Skeletal muscle satellite cell (primary cell): Measurements from ENCODE around the gene OR4K2. TPM values are rescaled to one million over a fixed set of nuclear protein-coding genes. Genes with fewer than 3 reads are reported as not detected.
"Not testable (repeated sequence)": the region's sequence is repeated elsewhere in the genome, so short reads cannot be mapped to it uniquely, and the experiment has no call there.

Experiments used
- H3K27me3 ChIP-seq: 2 replicates; pipeline ENCODE4 v1.7.0; 2013; ENCODE audit warnings: low read length; ENCODE audit not compliant: control insufficient read depth, insufficient read depth
- H3K36me3 ChIP-seq: 2 replicates; pipeline ENCODE4 v1.7.0; 2013; ENCODE audit warnings: mild to moderate bottlenecking, control low read depth, low read length; ENCODE audit not compliant: insufficient read depth
- H3K4me1 ChIP-seq: 2 replicates; pipeline ENCODE4 v1.7.0; 2013; ENCODE audit warnings: low read length; ENCODE audit not compliant: control insufficient read depth, insufficient read depth
- H3K4me2 ChIP-seq: 2 replicates; pipeline ENCODE4 v1.7.0; 2013; ENCODE audit warnings: mild to moderate bottlenecking, low read length
- H3K4me3 ChIP-seq: 2 replicates; pipeline ENCODE4 v1.7.0; 2013; ENCODE audit warnings: low read length
- H3K9ac ChIP-seq: 2 replicates; pipeline ENCODE4 v1.7.0; 2013; ENCODE audit warnings: mild to moderate bottlenecking, low read depth, low read length, moderate library complexity
- H3K9me3 ChIP-seq: replicated peaks from 2 replicates; pipeline ENCODE4 v1.7.0; 2013; ENCODE audit warnings: mild to moderate bottlenecking, control low read depth, low read length
- total RNA-seq: library from RNA; depleted of rRNA; stranded (reverse); fragments of >200 nt; gene quantifications from 2 replicates; pipeline ENCODE4 v1.2.3, GENCODE V29; 2012; rRNA removed

The OR4K2 gene, protein sequence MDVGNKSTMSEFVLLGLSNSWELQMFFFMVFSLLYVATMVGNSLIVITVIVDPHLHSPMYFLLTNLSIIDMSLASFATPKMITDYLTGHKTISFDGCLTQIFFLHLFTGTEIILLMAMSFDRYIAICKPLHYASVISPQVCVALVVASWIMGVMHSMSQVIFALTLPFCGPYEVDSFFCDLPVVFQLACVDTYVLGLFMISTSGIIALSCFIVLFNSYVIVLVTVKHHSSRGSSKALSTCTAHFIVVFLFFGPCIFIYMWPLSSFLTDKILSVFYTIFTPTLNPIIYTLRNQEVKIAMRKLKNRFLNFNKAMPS
- not detected in 2 replicates for total RNA-seq

GRCh38 chr14:19874842-19875241 lies at the start of gene OR4K2:
TSS of gene OR4K2 (plus strand) at chr14:19875142. CDS start at chr14:19876268, 1,126 bp downstream.
- no peak within 1 kb of the TSS for H3K4me3 ChIP-seq
- no peak within 1 kb of the TSS for H3K4me2 ChIP-seq
- no peaks in the 10 kb centered on the region for H3K36me3 ChIP-seq
- no peaks in the 10 kb centered on the region for H3K9me3 ChIP-seq
- H3K27me3 ChIP-seq, result no peaks in the 10 kb centered on the region
- H3K9ac ChIP-seq, result no peak within 1 kb of the TSS
- H3K4me1 ChIP-seq, result no peaks in the 10 kb centered on the region

DNA sequence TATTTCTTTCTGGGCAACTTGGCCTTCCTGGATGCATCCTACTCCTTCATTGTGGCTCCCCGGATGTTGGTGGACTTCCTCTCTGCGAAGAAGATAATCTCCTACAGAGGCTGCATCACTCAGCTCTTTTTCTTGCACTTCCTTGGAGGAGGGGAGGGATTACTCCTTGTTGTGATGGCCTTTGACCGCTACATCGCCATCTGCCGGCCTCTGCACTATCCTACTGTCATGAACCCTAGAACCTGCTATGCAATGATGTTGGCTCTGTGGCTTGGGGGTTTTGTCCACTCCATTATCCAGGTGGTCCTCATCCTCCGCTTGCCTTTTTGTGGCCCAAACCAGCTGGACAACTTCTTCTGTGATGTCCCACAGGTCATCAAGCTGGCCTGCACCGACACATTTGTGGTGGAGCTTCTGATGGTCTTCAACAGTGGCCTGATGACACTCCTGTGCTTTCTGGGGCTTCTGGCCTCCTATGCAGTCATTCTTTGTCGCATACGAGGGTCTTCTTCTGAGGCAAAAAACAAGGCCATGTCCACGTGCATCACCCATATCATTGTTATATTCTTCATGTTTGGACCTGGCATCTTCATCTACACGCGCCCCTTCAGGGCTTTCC lies 47.2 kb upstream of the OR4K2 start:
- H3K9ac ChIP-seq, H3K27me3 ChIP-seq, H3K4me2 ChIP-seq, H3K4me3 ChIP-seq, H3K36me3 ChIP-seq, H3K4me1 ChIP-seq, H3K9me3 ChIP-seq: not testable (repeated sequence)

DNA sequence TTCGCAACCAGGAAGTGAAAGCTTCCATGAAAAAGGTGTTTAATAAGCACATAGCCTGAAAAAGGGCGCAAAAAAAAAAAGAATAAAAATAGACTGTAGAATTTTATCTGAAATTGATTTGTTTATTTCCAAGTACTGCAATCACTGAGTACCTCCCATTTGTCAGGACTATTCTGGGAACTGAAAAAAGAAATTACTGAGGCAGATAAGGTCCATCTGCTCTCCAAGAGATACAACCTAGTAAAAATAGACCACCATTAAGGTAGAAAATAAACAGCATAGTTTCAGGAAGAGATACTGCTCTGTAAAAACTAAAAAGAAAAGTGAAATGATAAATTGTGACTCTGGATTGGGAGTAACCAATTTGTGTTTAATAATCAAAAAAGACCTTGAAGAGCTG lies 46.6 kb upstream of the OR4K2 start:
- peaks cover 3% of the 10 kb centered on the region for H3K9me3 ChIP-seq
- H3K4me2 ChIP-seq, result no peak overlapping the region

GRCh38 chr14:19834203-19834848 lies 40.6 kb upstream of the OR4K2 start:
- H3K9ac ChIP-seq, H3K27me3 ChIP-seq, H3K4me3 ChIP-seq, H3K4me1 ChIP-seq, H3K36me3 ChIP-seq, H3K4me2 ChIP-seq: not testable (repeated sequence)
- H3K9me3 ChIP-seq, result peaks cover 19% of the 10 kb centered on the region

More for the DNA sequence above, 46.6 kb upstream of the OR4K2 start:
- Histone ChIP-seq H3K36me3 (no peaks in the 10 kb centered on the region), H3K4me3 (no peak overlapping the region), H3K27me3 (no peaks in the 10 kb centered on the region), H3K4me1 (no peaks in the 10 kb centered on the region), H3K9ac (no peak overlapping the region)

DNA sequence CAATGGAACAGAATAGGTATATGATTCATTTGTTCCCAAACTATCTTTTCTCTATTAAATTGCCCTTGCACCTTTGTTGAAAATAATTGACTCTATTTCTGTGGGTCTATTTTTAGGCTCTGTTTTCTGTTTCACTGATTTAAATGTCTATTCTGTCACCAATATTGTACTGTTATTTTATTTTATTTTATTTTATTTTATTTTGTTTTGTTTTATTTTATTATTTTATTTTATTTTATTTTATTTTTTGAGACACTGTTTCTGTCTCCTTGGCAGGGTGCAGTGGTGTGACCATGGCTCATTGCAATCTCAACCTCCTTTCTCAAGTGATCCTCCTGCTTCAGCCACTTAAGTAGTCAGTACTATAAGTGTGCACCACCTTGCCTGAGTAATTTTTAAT lies 36.5 kb upstream of the OR4K2 start:
- Histone ChIP-seq H3K4me1 (no peaks in the 10 kb centered on the region), H3K27me3 (no peaks in the 10 kb centered on the region), H3K36me3 (no peaks in the 10 kb centered on the region), H3K4me3 (no peak overlapping the region), H3K4me2 (no peak overlapping the region), H3K9me3 (peaks cover 15% of the 10 kb centered on the region), H3K9ac (no peak overlapping the region)

DNA sequence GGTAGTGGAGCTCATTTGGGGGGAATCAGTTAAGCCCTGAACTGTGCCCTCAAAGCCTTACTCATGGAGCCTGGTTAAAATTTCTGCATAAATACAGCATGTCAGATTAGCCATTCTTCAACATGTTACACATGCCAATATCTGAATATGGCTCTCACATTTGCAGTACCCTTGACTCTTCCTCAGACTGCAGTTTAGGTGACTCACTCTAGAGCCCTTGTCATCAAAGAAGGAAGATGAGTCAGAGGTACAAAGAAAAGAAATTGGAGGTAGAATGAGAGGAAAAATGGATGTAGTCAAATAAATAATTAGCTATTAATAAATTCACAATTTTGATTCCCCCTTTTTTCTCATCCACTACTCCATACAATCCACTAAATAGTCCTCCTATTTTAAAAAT lies 23.6 kb upstream of the OR4K2 start:
- H3K4me3 ChIP-seq, result no peak overlapping the region
- no peaks in the 10 kb centered on the region for H3K4me1 ChIP-seq
- no peaks in the 10 kb centered on the region for H3K36me3 ChIP-seq
- no peaks in the 10 kb centered on the region for H3K27me3 ChIP-seq
- H3K9ac ChIP-seq, result no peak overlapping the region
- H3K9me3 ChIP-seq, result peaks cover 3% of the 10 kb centered on the region
- H3K4me2 ChIP-seq, result no peak overlapping the region

DNA sequence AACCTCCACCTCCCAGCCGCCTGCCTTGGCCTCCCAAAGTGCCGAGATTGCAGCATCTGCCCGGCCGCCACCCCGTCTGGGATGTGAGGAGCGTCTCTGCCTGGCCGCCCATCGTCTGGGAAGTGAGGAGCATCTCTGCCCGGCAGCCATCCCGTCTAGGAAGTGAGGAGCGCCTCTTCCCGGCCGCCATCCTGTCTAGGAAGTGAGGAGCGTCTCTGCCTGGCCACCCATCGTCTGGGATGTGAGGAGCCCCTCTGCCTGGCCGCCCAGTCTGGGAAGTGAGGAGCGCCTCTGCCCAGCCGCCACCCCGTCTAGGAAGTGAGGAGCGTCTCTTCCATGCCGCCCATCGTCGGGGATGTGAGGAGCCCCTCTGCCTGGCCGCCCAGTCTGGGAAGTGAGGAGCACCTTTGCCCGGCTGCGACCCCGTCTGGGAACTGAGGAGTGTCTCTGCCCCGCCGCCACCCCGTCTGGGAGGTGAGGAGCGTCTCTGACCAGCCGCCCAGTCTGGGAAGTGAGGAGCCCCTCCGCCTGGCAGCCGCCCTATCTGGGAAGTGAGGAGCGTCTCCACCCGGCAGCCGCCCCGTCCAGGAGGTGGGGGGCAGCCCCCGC lies 8.8 kb upstream of the OR4K2 start:
- H3K4me3 ChIP-seq, H3K36me3 ChIP-seq, H3K27me3 ChIP-seq, H3K4me1 ChIP-seq, H3K9me3 ChIP-seq, H3K4me2 ChIP-seq, H3K9ac ChIP-seq: not testable (repeated sequence)

- Histone ChIP-seq H3K4me2 (no peak overlapping the region), H3K4me1 (no peaks in the 10 kb centered on the region), H3K9me3 (no peaks in the 10 kb centered on the region), H3K9ac (no peak overlapping the region), H3K27me3 (no peaks in the 10 kb centered on the region), H3K36me3 (no peaks in the 10 kb centered on the region), H3K4me3 (no peak overlapping the region)
Observed at GRCh38 chr14:19873178-19873577, 1.8 kb upstream of the OR4K2 start.

DNA sequence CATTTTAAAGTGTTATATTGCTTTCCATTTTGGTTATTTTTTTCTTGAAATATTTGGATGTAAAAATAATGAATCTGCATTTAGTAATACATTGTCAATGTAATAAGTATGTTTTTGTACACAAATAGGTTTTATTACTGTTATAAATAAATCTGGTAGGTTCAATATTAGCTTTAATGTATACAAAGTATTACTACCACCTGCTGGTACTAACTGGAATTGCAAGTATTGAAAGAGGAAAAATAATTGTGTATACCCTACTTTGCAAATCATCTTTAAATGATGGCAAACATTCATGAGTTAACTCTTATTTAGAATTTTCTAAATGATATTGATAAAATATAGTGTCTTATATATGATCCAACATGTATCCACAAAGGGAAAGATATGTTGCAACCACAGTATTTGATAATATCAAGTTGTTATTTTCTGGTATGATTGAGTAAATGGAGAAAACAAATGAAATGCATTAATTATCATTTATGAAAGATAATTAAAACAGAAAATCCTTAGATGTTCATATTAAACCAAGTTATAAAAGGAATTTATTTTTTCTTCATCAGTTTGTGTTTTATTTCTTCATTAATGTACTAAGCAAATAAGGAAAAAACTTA lies 3.2 kb downstream of the OR4K2 start:
- H3K27me3 ChIP-seq, result no peaks in the 10 kb centered on the region
- H3K9me3 ChIP-seq, result peaks cover 2% of the 10 kb centered on the region

DNA sequence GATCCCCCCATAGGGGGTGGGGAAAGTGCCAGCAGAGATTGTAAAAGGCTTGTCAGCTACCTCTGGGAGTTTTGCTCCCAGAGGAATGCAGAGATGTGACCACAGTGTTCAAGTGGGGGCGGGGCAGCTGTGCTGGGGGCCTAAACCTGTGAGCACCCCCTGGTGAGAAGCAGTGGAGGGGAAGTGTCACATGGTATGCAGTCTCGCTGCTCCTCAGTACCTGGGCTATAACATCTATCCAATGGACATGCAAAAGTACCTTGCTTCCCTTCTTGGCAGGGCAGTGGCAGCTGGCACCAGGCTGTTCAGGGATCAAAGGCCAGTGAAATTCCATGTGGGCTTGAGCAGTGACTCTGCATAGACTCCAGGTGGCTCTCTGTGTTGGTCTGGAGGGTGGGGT lies 20.3 kb downstream of the OR4K2 start:
- Histone ChIP-seq H3K36me3 (no peaks in the 10 kb centered on the region), H3K9ac (no peak overlapping the region), H3K27me3 (no peaks in the 10 kb centered on the region), H3K4me3 (no peak overlapping the region), H3K4me2 (no peak overlapping the region), H3K4me1 (no peaks in the 10 kb centered on the region), H3K9me3 (peaks cover 36% of the 10 kb centered on the region)

More for the DNA sequence above, 3.2 kb downstream of the OR4K2 start:
- H3K36me3 ChIP-seq, result no peaks in the 10 kb centered on the region
- no peak overlapping the region for H3K4me3 ChIP-seq
- H3K4me1 ChIP-seq, result no peaks in the 10 kb centered on the region
- H3K4me2 ChIP-seq, result no peak overlapping the region
- H3K9ac ChIP-seq, result no peak overlapping the region

- Histone ChIP-seq H3K36me3 (no peaks in the 10 kb centered on the region), H3K4me3 (no peak overlapping the region), H3K27me3 (no peaks in the 10 kb centered on the region), H3K4me1 (no peaks in the 10 kb centered on the region), H3K9ac (no peak overlapping the region), H3K9me3 (peaks cover 26% of the 10 kb centered on the region), H3K4me2 (no peak overlapping the region)
Observed at GRCh38 chr14:19900999-19901398, 26.1 kb downstream of the OR4K2 start.
